Tibial nerve (tissue), 4 donors: ENCODE measurements around the gene GSG1L. TPM values are rescaled to one million over a fixed set of nuclear protein-coding genes. Genes with fewer than 3 reads are reported as not detected.

Experiments used
- DNase-seq, 2 donors: peaks; one replicate each; pipeline ENCODE4 v3.0.0-alpha.2; 2019; ENCODE audit warnings: low spot score in 2 of 2
- H3K27ac ChIP-seq, 4 donors: fragments of 200-600 bp; sonication (generic) in 3 of 4; one replicate each; pipeline ENCODE4 v1.5.1; 2017 to 2019; ENCODE audit warnings: mild to moderate bottlenecking in 1 of 4
- H3K27me3 ChIP-seq, 2 donors: fragments of 200-600 bp; sonication (generic) in 1 of 2; one replicate each; pipeline versions ENCODE4 v1.5.1 to v1.6.0; 2017 to 2019
- H3K36me3 ChIP-seq, 3 donors: fragments of 200-600 bp; sonication (generic); one replicate each; pipeline ENCODE4 v1.5.1; 2018 to 2019
- H3K4me1 ChIP-seq, 4 donors: fragments of 200-600 bp; sonication (generic) in 3 of 4; one replicate each; pipeline ENCODE4 v1.5.1; 2017 to 2019
- H3K4me3 ChIP-seq, 4 donors: fragments of 200-600 bp; sonication (generic) in 3 of 4; one replicate each; pipeline ENCODE4 v1.5.1; 2017 to 2019; ENCODE audit warnings: mild to moderate bottlenecking in 1 of 4, moderate library complexity in 1 of 4
- H3K9me3 ChIP-seq, 4 donors: fragments of 200-600 bp; sonication (generic) in 3 of 4; one replicate each; pipeline ENCODE4 v1.5.1; 2017 to 2019
- EP300 ChIP-seq, 2 donors: sonication (generic); formaldehyde crosslinking; IDR thresholded peaks; one replicate each; pipeline ENCODE4 v1.6.1; 2017; ENCODE audit warnings: antibody characterized with exemption in 2 of 2, mild to moderate bottlenecking in 1 of 2
- POLR2A ChIP-seq, 2 donors: fragments of 450-650 bp; IDR thresholded peaks; one replicate each; pipeline ENCODE4 v1.6.1; 2017; ENCODE audit warnings: antibody characterized with exemption in 2 of 2, mild to moderate bottlenecking in 2 of 2, moderate library complexity in 2 of 2
- WGBS, 2 donors: methylation state at CpG; one replicate each; pipeline ENCODE4 v1.1.5; 2018; 5-methylcytosine and 5-hydroxymethylcytosine counted together
- total RNA-seq, 4 donors: library from RNA; depleted of rRNA; stranded (reverse); fragments of >200 nt; gene quantifications; one replicate each; pipeline ENCODE4 v1.1.0, GENCODE V29; 2016
- TF ChIP-seq, protein P1 (sequence below), 5 experiments: fragments of 200-600 bp in 3 of 5; fragments of 450-650 bp in 2 of 5; sonication (generic) in 3 of 5; IDR thresholded peaks; one replicate each; pipeline ENCODE4 v1.5.1; 2016 to 2019; ENCODE audit warnings: antibody characterized with exemption in 5 of 5, mild to moderate bottlenecking in 3 of 5, moderate library complexity in 2 of 5

GSG1L gene
- total RNA-seq, 4 donors from 2014 or later: not detected

GRCh38 chr16:28091656-28092055 lies 28.1 kb upstream of the GSG1L start:
- Histone ChIP-seq H3K36me3 (peaks cover 0 to 9% (median 0%) of the 10 kb centered on the region in 3 donors), H3K27ac (no peak overlapping the region), H3K4me3 (no peak overlapping the region), H3K27me3 (no peaks in the 10 kb centered on the region), H3K9me3 (no peaks in the 10 kb centered on the region), H3K4me1 (no peaks in the 10 kb centered on the region)
- TF ChIP-seq EP300 (IDR thresholded peaks at IDR 0.05): no peak
- no peak for TF ChIP-seq POLR2A (IDR thresholded peaks at IDR 0.05)
- TF ChIP-seq, protein P1, sequence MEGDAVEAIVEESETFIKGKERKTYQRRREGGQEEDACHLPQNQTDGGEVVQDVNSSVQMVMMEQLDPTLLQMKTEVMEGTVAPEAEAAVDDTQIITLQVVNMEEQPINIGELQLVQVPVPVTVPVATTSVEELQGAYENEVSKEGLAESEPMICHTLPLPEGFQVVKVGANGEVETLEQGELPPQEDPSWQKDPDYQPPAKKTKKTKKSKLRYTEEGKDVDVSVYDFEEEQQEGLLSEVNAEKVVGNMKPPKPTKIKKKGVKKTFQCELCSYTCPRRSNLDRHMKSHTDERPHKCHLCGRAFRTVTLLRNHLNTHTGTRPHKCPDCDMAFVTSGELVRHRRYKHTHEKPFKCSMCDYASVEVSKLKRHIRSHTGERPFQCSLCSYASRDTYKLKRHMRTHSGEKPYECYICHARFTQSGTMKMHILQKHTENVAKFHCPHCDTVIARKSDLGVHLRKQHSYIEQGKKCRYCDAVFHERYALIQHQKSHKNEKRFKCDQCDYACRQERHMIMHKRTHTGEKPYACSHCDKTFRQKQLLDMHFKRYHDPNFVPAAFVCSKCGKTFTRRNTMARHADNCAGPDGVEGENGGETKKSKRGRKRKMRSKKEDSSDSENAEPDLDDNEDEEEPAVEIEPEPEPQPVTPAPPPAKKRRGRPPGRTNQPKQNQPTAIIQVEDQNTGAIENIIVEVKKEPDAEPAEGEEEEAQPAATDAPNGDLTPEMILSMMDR (IDR thresholded peaks at IDR 0.05): no peak
- DNase-seq: no peak
- WGBS, 2 donors: 83 to 86% methylated on average over 11 to 12 of the region's 12 CpGs

- no peak overlapping the region for H3K4me3 ChIP-seq
- TF ChIP-seq, protein P1 (IDR thresholded peaks at IDR 0.05): no peak
- TF ChIP-seq POLR2A (IDR thresholded peaks at IDR 0.05) (no peak), EP300 (IDR thresholded peaks at IDR 0.05) (no peak)
- no peak for DNase-seq
- no peaks in the 10 kb centered on the region for H3K9me3 ChIP-seq
- no peaks in the 10 kb centered on the region for H3K4me1 ChIP-seq
- peaks cover 0 to 1% (median 0%) of the 10 kb centered on the region in 3 donors for H3K36me3 ChIP-seq
- H3K27me3 ChIP-seq: no peaks in the 10 kb centered on the region
- no peak overlapping the region for H3K27ac ChIP-seq
- WGBS, 2 donors: 68 to 71% methylated on average over 18 to 19 of the region's 19 CpGs
Measured at GRCh38 chr16:28090646-28091377, 27.3 kb upstream of the GSG1L start.

DNA sequence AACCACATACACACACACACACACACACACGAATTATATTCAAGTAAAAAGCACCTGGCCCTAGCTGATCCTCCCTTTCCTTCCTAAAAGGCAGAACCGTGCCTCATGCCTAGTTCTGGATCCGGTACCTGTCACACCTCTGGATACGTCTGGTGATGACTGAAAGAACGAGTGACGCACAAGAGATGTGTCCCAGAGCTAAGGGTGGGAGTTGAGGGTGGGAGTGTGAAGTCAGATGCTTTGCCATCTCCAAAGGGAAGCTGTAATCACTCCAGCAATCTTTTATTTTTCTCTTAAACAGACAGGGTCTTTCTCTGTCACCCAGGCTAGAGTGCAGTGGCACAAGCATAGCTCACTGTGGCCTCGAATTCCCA lies 26.5 kb upstream of the GSG1L start:
- no peaks in the 10 kb centered on the region for H3K27me3 ChIP-seq
- no peaks in the 10 kb centered on the region for H3K9me3 ChIP-seq
- no peaks in the 10 kb centered on the region for H3K4me1 ChIP-seq
- 83 to 86% methylated on average over 7 of the region's 7 CpGs for WGBS, 2 donors
- no peak for TF ChIP-seq EP300 (IDR thresholded peaks at IDR 0.05)
- TF ChIP-seq, protein P1 (IDR thresholded peaks at IDR 0.05): no peak
- no peak for TF ChIP-seq POLR2A (IDR thresholded peaks at IDR 0.05)
- H3K36me3 ChIP-seq: no peaks in the 10 kb centered on the region
- no peak overlapping the region for H3K27ac ChIP-seq
- H3K4me3 ChIP-seq: no peak overlapping the region
- no peak for DNase-seq

- WGBS, 2 donors: 88 to 95% methylated on average over 3 of the region's 3 CpGs
- H3K27ac ChIP-seq: no peak overlapping the region
- TF ChIP-seq, protein P1 (IDR thresholded peaks at IDR 0.05): no peak
- TF ChIP-seq EP300 (IDR thresholded peaks at IDR 0.05): no peak
- no peak for TF ChIP-seq POLR2A (IDR thresholded peaks at IDR 0.05)
- H3K9me3 ChIP-seq: no peaks in the 10 kb centered on the region
- H3K4me3 ChIP-seq: no peak overlapping the region
- H3K4me1 ChIP-seq: no peaks in the 10 kb centered on the region
- no peaks in the 10 kb centered on the region for H3K27me3 ChIP-seq
- no peak for DNase-seq
- no peaks in the 10 kb centered on the region for H3K36me3 ChIP-seq
Measured at GRCh38 chr16:28089205-28089991, 25.9 kb upstream of the GSG1L start.

GRCh38 chr16:28087675-28088300 lies 24.3 kb upstream of the GSG1L start:
- no peak for DNase-seq
- Histone ChIP-seq H3K27ac (no peak overlapping the region), H3K27me3 (no peaks in the 10 kb centered on the region), H3K4me3 (no peak overlapping the region), H3K4me1 (no peaks in the 10 kb centered on the region), H3K9me3 (no peaks in the 10 kb centered on the region), H3K36me3 (no peaks in the 10 kb centered on the region)
- TF ChIP-seq EP300 (IDR thresholded peaks at IDR 0.05) (no peak), POLR2A (IDR thresholded peaks at IDR 0.05) (no peak)
- TF ChIP-seq, protein P1 (IDR thresholded peaks at IDR 0.05): no peak
- WGBS, 2 donors: 80 to 84% methylated on average over 7 of the region's 7 CpGs
